ENCODE data around the gene EPHA7.

EPHA7 gene

GRCh38 chr6:93218096-93218495 is 201.3 kb downstream of the EPHA7 start:
- no peak for ATAC-seq
- TF ChIP-seq ESRRG (CRISPR knock-in tag; IDR thresholded peaks at IDR 0.05) (no peak), ZNF70 (CRISPR knock-in tag; IDR thresholded peaks at IDR 0.05) (no peak), CREB5 (CRISPR knock-in tag; IDR thresholded peaks at IDR 0.05; ENCODE audit: low read depth) (no peak), ZFP3 (CRISPR knock-in tag; IDR thresholded peaks at IDR 0.05) (no peak), OSR1 (CRISPR knock-in tag; IDR thresholded peaks at IDR 0.05) (no peak), GLIS3 (CRISPR knock-in tag; IDR thresholded peaks at IDR 0.05) (no peak), PPARA (CRISPR knock-in tag; IDR thresholded peaks at IDR 0.05; ENCODE audit: borderline replicate concordance) (no peak), ZFP30 (CRISPR knock-in tag; IDR thresholded peaks at IDR 0.05) (no peak), RARB (CRISPR knock-in tag; IDR thresholded peaks at IDR 0.05) (no peak), ISL1 (CRISPR knock-in tag; IDR thresholded peaks at IDR 0.05) (no peak), POU6F1 (CRISPR knock-in tag; IDR thresholded peaks at IDR 0.05; ENCODE audit: borderline replicate concordance, low read depth) (no peak), TSHZ2 (CRISPR knock-in tag; IDR thresholded peaks at IDR 0.05) (no peak), TCF4 (CRISPR knock-in tag; IDR thresholded peaks at IDR 0.05; ENCODE audit: borderline replicate concordance) (no peak), BACH2 (CRISPR knock-in tag; IDR thresholded peaks at IDR 0.05; ENCODE audit: borderline replicate concordance) (no peak), ZNF565 (CRISPR knock-in tag; conservative IDR thresholded peaks at IDR 0.05; ENCODE audit: low read depth) (no peak), TOX (CRISPR knock-in tag; IDR thresholded peaks at IDR 0.05; ENCODE audit: borderline replicate concordance) (no peak), CSRNP3 (CRISPR knock-in tag; IDR thresholded peaks at IDR 0.05) (no peak)

GRCh38 chr6:93213028-93213427 is 206.3 kb downstream of the EPHA7 start:
- no peak for ATAC-seq
- TF ChIP-seq ARNTL (CRISPR knock-in tag; IDR thresholded peaks at IDR 0.05; ENCODE audit: borderline replicate concordance, low read depth) = no peak
- TF ChIP-seq PATZ1 (CRISPR knock-in tag; IDR thresholded peaks at IDR 0.05; ENCODE audit: borderline replicate concordance) = no peak
- TF ChIP-seq TOX (CRISPR knock-in tag; IDR thresholded peaks at IDR 0.05; ENCODE audit: borderline replicate concordance) = no peak
- no peak for TF ChIP-seq PPARA (CRISPR knock-in tag; IDR thresholded peaks at IDR 0.05; ENCODE audit: borderline replicate concordance)
- no peak for TF ChIP-seq ZNF8 (CRISPR knock-in tag; IDR thresholded peaks at IDR 0.05)
- no peak for TF ChIP-seq CREB5 (CRISPR knock-in tag; IDR thresholded peaks at IDR 0.05; ENCODE audit: low read depth)
- TF ChIP-seq TSHZ2 (CRISPR knock-in tag; IDR thresholded peaks at IDR 0.05) = no peak
- no peak for TF ChIP-seq RARB (CRISPR knock-in tag; IDR thresholded peaks at IDR 0.05)
- TF ChIP-seq SNAI2 (CRISPR knock-in tag; IDR thresholded peaks at IDR 0.05) = no peak
- no peak for TF ChIP-seq TCF4 (CRISPR knock-in tag; IDR thresholded peaks at IDR 0.05; ENCODE audit: borderline replicate concordance)
- TF ChIP-seq CSRNP3 (CRISPR knock-in tag; IDR thresholded peaks at IDR 0.05) = no peak
- no peak for TF ChIP-seq GLIS3 (CRISPR knock-in tag; IDR thresholded peaks at IDR 0.05)
- no peak for TF ChIP-seq ESRRG (CRISPR knock-in tag; IDR thresholded peaks at IDR 0.05)
- TF ChIP-seq POU6F1 (CRISPR knock-in tag; IDR thresholded peaks at IDR 0.05; ENCODE audit: borderline replicate concordance, low read depth) = no peak
- no peak for TF ChIP-seq ZNF70 (CRISPR knock-in tag; IDR thresholded peaks at IDR 0.05)
- no peak for TF ChIP-seq ZFP30 (CRISPR knock-in tag; IDR thresholded peaks at IDR 0.05)
- no peak for TF ChIP-seq ISL1 (CRISPR knock-in tag; IDR thresholded peaks at IDR 0.05)
